ENCODE measurements around the gene ACTR1A.

DNA sequence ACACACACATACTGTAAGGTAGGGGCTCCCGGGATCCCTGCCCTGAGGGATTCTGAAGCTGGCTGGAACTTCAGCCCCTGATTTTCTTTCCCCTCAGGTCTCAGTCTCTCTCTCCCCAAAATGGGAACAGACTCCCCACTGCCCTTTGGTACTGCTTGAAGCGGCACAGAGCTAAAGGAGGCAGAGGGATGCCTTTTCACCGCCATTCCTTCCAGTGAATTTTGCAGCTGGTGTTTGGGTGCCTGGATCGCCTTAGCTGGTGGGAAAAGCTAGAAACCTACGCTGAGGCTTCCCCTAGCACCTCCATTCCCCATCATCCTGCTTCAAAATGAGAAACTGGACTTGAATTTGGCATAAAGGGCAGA is 67.4 kb downstream of the ACTR1A start:
- TF ChIP-seq, protein P1, sequence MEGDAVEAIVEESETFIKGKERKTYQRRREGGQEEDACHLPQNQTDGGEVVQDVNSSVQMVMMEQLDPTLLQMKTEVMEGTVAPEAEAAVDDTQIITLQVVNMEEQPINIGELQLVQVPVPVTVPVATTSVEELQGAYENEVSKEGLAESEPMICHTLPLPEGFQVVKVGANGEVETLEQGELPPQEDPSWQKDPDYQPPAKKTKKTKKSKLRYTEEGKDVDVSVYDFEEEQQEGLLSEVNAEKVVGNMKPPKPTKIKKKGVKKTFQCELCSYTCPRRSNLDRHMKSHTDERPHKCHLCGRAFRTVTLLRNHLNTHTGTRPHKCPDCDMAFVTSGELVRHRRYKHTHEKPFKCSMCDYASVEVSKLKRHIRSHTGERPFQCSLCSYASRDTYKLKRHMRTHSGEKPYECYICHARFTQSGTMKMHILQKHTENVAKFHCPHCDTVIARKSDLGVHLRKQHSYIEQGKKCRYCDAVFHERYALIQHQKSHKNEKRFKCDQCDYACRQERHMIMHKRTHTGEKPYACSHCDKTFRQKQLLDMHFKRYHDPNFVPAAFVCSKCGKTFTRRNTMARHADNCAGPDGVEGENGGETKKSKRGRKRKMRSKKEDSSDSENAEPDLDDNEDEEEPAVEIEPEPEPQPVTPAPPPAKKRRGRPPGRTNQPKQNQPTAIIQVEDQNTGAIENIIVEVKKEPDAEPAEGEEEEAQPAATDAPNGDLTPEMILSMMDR (conservative IDR thresholded peaks at IDR 0.05; ENCODE audit: low read depth, low read length): no peak
- TF ChIP-seq EZH2 (IDR thresholded peaks at IDR 0.05; ENCODE audit: borderline replicate concordance, low read depth, low read length, poor library complexity, severe bottlenecking): no peak
